GM12892 (cell line): ENCODE data around the gene CAPN6.

Experiments
- POLR2A ChIP-seq: IDR thresholded peaks from 2 replicates; pipeline ENCODE4 v1.6.1; 2011; ENCODE audit warnings: low read depth, low read length, control low read depth
- POLR2AphosphoS5 ChIP-seq: IDR thresholded peaks from 2 replicates; pipeline ENCODE4 v1.6.1; 2011; ENCODE audit warnings: low read depth, low read length, control low read depth

- TF ChIP-seq POLR2AphosphoS5 (no peak), POLR2A (no peak)
These were observed 37.8 kb upstream of the CAPN6 start for GRCh38 chrX:111308039-111308438.
